Progenitor cell of endocrine pancreas (in vitro differentiated cells): ENCODE data around the gene FGF3. TPM values are rescaled to one million over a fixed set of nuclear protein-coding genes. Genes with fewer than 3 reads are reported as not detected.

Experiments used
- DNase-seq: peaks from one replicate; pipeline ENCODE4 v3.0.0; 2021; ENCODE audit warnings: low spot score; ENCODE audit not compliant: unreplicated experiment
- H3K27ac Mint-ChIP-seq: 2 replicates; pipeline ENCODE4 v1.8.0; 2021; ENCODE audit warnings: mild to moderate bottlenecking, moderate library complexity, mixed read lengths
- H3K27me3 Mint-ChIP-seq: 2 replicates; pipeline ENCODE4 v1.8.0; 2021; ENCODE audit warnings: mixed read lengths
- H3K36me3 Mint-ChIP-seq: 2 replicates; pipeline ENCODE4 v1.8.0; 2022; ENCODE audit warnings: mixed read lengths; ENCODE audit not compliant: insufficient read depth
- H3K4me1 Mint-ChIP-seq: 2 replicates; pipeline ENCODE4 v1.8.0; 2021; ENCODE audit warnings: low read depth, mixed read lengths
- H3K4me3 Mint-ChIP-seq: 2 replicates; pipeline ENCODE4 v1.8.0; 2021; ENCODE audit warnings: low read depth, mild to moderate bottlenecking, moderate library complexity, mixed read lengths
- H3K9me3 Mint-ChIP-seq: 2 replicates; pipeline ENCODE4 v1.8.0; 2021; ENCODE audit warnings: low read depth, mixed read lengths
- total RNA-seq: library from RNA; stranded (reverse); gene quantifications from 2 replicates; pipeline ENCODE4 v1.2.1, GENCODE V29; 2021
- TF ChIP-seq, protein P1 (sequence below): fragments of 200-600 bp; sonication (generic); IDR thresholded peaks from one replicate; pipeline ENCODE4 v1.5.0; 2021; ENCODE audit warnings: antibody characterized with exemption, mild to moderate bottlenecking; ENCODE audit not compliant: unreplicated experiment

FGF3 gene
- total RNA-seq, 1 donor from 2014 or later: not detected

DNA sequence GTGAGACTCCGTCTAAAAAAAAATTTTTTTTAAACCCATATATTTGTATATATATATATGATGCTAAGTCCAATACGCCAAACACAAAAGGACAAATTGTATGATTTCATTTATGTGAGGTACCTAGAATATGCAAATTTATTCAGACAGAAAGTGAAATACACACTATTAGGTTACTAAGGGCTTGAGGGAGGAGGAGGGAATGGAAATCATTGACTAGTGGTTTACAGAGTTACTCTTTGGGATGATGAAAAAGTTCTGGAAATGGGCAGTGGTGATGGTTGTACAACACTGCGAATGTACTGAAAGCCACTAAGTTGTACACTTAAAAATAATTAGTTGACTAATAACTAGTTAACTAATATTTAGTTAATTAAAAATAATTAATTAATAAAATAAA, 36.2 kb upstream of the FGF3 start:
- no peaks in the 10 kb centered on the region for H3K9me3 Mint-ChIP-seq
- no peak overlapping the region for H3K27ac Mint-ChIP-seq
- peaks cover 45% of the 10 kb centered on the region for H3K27me3 Mint-ChIP-seq
- no peak for DNase-seq
- no peak overlapping the region for H3K4me3 Mint-ChIP-seq
- H3K4me1 Mint-ChIP-seq: peaks cover 5% of the 10 kb centered on the region
- TF ChIP-seq, protein P1, sequence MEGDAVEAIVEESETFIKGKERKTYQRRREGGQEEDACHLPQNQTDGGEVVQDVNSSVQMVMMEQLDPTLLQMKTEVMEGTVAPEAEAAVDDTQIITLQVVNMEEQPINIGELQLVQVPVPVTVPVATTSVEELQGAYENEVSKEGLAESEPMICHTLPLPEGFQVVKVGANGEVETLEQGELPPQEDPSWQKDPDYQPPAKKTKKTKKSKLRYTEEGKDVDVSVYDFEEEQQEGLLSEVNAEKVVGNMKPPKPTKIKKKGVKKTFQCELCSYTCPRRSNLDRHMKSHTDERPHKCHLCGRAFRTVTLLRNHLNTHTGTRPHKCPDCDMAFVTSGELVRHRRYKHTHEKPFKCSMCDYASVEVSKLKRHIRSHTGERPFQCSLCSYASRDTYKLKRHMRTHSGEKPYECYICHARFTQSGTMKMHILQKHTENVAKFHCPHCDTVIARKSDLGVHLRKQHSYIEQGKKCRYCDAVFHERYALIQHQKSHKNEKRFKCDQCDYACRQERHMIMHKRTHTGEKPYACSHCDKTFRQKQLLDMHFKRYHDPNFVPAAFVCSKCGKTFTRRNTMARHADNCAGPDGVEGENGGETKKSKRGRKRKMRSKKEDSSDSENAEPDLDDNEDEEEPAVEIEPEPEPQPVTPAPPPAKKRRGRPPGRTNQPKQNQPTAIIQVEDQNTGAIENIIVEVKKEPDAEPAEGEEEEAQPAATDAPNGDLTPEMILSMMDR: no peak
- no peaks in the 10 kb centered on the region for H3K36me3 Mint-ChIP-seq

DNA sequence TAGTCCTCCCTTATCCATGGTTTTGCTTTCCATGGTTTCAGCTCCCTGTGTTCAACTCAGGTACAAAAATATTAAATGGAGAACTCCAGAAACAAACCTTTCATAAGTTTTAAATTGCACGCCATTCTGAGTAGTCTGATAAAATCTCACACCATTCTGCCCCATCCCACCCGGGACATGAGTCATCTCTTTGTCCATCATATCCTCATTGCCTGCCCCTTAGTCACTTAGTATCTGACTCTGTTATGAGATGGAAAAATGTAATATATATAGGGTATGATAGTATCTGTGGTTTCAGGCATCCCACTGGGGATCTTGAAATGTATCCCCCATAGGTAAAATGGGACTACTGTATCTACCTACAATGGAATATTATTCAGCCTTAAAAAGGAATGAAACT, 35.5 kb upstream of the FGF3 start:
- H3K4me1 Mint-ChIP-seq: peaks cover 5% of the 10 kb centered on the region
- TF ChIP-seq, protein P1: no peak
- no peak for DNase-seq
- H3K27me3 Mint-ChIP-seq: peaks cover 45% of the 10 kb centered on the region
- H3K27ac Mint-ChIP-seq: no peak overlapping the region
- H3K9me3 Mint-ChIP-seq: no peaks in the 10 kb centered on the region
- H3K36me3 Mint-ChIP-seq: no peaks in the 10 kb centered on the region
- no peak overlapping the region for H3K4me3 Mint-ChIP-seq

DNA sequence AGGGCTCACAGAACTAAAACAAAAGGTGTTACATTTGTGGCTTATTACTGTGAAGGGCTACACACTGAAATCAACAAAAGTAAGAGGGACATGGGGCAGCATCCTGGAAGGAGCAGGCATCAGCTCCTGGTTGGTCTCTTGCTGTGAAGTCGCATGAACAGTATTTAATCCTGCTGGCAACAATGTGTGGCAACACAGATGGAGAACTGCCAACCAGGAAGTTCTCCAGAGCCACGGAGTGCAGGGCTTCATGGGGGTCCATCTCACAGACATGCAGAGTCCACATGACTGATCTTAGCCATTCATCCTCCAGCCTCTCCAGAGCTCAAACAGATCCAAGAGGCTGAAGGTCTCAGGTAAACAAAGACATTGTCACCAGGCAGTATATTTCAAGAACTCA, 32.8 kb upstream of the FGF3 start:
- Mint-ChIP-seq H3K27me3 (peaks cover 44% of the 10 kb centered on the region), H3K9me3 (peaks cover 4% of the 10 kb centered on the region), H3K27ac (no peak overlapping the region), H3K4me1 (peaks cover 5% of the 10 kb centered on the region), H3K36me3 (no peaks in the 10 kb centered on the region), H3K4me3 (no peak overlapping the region)
- TF ChIP-seq, protein P1: no peak
- no peak for DNase-seq

DNA sequence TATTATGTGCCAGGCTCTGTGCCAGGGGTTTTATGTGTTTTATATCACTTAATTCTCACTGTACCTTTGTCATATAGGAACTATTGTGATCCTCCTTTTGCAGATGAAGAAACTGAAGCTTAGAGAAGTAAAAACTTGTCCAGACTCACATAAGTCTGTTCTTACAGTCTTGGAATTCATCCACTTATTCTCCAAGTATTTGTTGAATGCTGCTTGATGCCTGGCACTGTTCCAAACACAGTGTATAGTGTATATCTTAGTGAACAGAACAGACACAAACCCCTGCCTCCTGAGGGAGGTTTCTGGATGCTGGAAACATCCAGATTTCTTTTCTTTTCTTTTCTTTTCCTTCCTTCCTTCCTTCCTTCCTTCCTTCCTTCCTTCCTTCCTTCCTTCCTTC, 29.0 kb upstream of the FGF3 start:
- no peak for DNase-seq
- Mint-ChIP-seq H3K27me3 (peaks cover 41% of the 10 kb centered on the region), H3K9me3 (peaks cover 4% of the 10 kb centered on the region), H3K4me1 (no peaks in the 10 kb centered on the region), H3K27ac (no peak overlapping the region), H3K36me3 (no peaks in the 10 kb centered on the region), H3K4me3 (no peak overlapping the region)
- TF ChIP-seq, protein P1: no peak

DNA sequence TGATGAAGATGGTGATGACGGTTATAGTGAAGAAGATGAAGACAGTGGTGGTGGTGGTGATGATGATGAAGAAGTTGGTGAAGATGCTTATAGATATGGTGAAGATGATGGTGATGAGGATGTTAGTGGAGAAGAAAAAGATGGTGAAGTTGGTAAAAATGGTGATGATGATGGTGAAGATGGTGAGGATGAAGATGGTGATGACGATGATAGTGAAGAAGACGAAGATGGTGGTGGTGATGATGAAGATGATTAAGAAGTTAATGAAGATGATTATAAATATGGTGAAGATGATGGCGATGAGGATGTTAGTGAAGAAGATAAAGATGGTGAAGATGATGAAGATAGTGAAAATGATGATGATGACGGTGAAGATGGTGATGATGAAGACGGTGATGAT, 25.2 kb upstream of the FGF3 start:
- H3K36me3 Mint-ChIP-seq: no peaks in the 10 kb centered on the region
- H3K9me3 Mint-ChIP-seq: peaks cover 4% of the 10 kb centered on the region
- H3K27me3 Mint-ChIP-seq: peaks cover 29% of the 10 kb centered on the region
- no peak overlapping the region for H3K4me3 Mint-ChIP-seq
- no peak overlapping the region for H3K27ac Mint-ChIP-seq
- no peak for DNase-seq
- TF ChIP-seq, protein P1: no peak
- no peaks in the 10 kb centered on the region for H3K4me1 Mint-ChIP-seq
